ENCODE measurements around the gene CD14.

CD14 gene

GRCh38 chr5:140590861-140591260, 42.1 kb downstream of the CD14 start:
- no peak for TF ChIP-seq ZNF624 (tag by site-specific recombination; IDR thresholded peaks at IDR 0.05)
- no peak for TF ChIP-seq ZNF621 (tag by site-specific recombination; IDR thresholded peaks at IDR 0.05)
- no peak overlapping the region for H3K27ac ChIP-seq (ENCODE audit: extremely low read depth, low read depth, low read length)
- ChIA-PET POLR2A (no interaction called here), CTCF (interaction anchor here (0.6 to 0.9 kb wide), 2 partner anchors 218 to 543 kb away, joined by 4 to 5 read pairs; no protein-coding TSS in a partner anchor)
- H3K9me3 ChIP-seq (ENCODE audit: control insufficient read depth, insufficient read depth, low read depth, low read length), result no peaks in the 10 kb centered on the region
- H3K4me3 ChIP-seq (ENCODE audit: low read depth, low read length), result no peak overlapping the region
- H3K36me3 ChIP-seq (ENCODE audit: control insufficient read depth in 2 of 2, insufficient read depth in 1 of 2, low read length in 2 of 2), result no peaks in the 10 kb centered on the region
- H3K4me1 ChIP-seq (ENCODE audit: control insufficient read depth, insufficient read depth, low read length), result peaks cover 7% of the 10 kb centered on the region; the same call in 1 of the 2 replicates

GRCh38 chr5:140588311-140589070, 44.5 kb downstream of the CD14 start:
- POLR2A ChIA-PET, result no interaction called here
- no peaks in the 10 kb centered on the region for H3K4me1 ChIP-seq (ENCODE audit: control insufficient read depth, insufficient read depth, low read length)
- H3K9me3 ChIP-seq (ENCODE audit: control insufficient read depth, insufficient read depth, low read depth, low read length), result no peaks in the 10 kb centered on the region
- H3K36me3 ChIP-seq (ENCODE audit: control insufficient read depth in 2 of 2, insufficient read depth in 1 of 2, low read length in 2 of 2), result no peaks in the 10 kb centered on the region
- no peak overlapping the region for H3K27ac ChIP-seq (ENCODE audit: extremely low read depth, low read depth, low read length)
- TF ChIP-seq ZNF843 (tag by site-specific recombination; IDR thresholded peaks at IDR 0.05), result no peak
- no peak for TF ChIP-seq GFI1B (tag by site-specific recombination; IDR thresholded peaks at IDR 0.05)
- TF ChIP-seq GLI2 (tag by site-specific recombination; IDR thresholded peaks at IDR 0.05; ENCODE audit: borderline replicate concordance, low read depth), result no peak
- TF ChIP-seq ZNF112 (tag by site-specific recombination; IDR thresholded peaks at IDR 0.05), result no peak
- TF ChIP-seq ZNF555 (tag by site-specific recombination; conservative IDR thresholded peaks at IDR 0.05), result no peak
- TF ChIP-seq KLF17 (tag by site-specific recombination; IDR thresholded peaks at IDR 0.05), result no peak
- no peak for TF ChIP-seq ZNF132 (tag by site-specific recombination; IDR thresholded peaks at IDR 0.05; ENCODE audit: borderline replicate concordance)
- no peak for TF ChIP-seq ZFP69B (tag by site-specific recombination; IDR thresholded peaks at IDR 0.05)
- no peak for TF ChIP-seq ZNF76 (tag by site-specific recombination; IDR thresholded peaks at IDR 0.05; ENCODE audit: borderline replicate concordance, low read depth)
- TF ChIP-seq EGR2 (tag by site-specific recombination; IDR thresholded peaks at IDR 0.05; ENCODE audit: low read depth), result no peak
- TF ChIP-seq ZNF521 (tag by site-specific recombination; IDR thresholded peaks at IDR 0.05), result no peak
- TF ChIP-seq ZNF266 (tag by site-specific recombination; IDR thresholded peaks at IDR 0.05; ENCODE audit: low read depth), result no peak
- TF ChIP-seq ZNF473 (tag by site-specific recombination; IDR thresholded peaks at IDR 0.05), result no peak
- TF ChIP-seq TCF7L2 (IDR thresholded peaks at IDR 0.05; ENCODE audit: borderline replicate concordance, low read depth, low read length), result no peak
- no peak for TF ChIP-seq ZNF426 (tag by site-specific recombination; IDR thresholded peaks at IDR 0.05)
- no peak for TF ChIP-seq ZNF791 (tag by site-specific recombination; IDR thresholded peaks at IDR 0.05)
- TF ChIP-seq BCL6B (tag by site-specific recombination; IDR thresholded peaks at IDR 0.05), result no peak
- CTCF ChIA-PET, result interaction anchor here (0.8 to 1.5 kb wide), 2 partner anchors 12 to 13 kb away, joined by 4 read pairs; no protein-coding TSS in a partner anchor
- H3K4me3 ChIP-seq (ENCODE audit: low read depth, low read length), result no peak overlapping the region

GRCh38 chr5:140587495-140587894, 45.5 kb downstream of the CD14 start:
- H3K27ac ChIP-seq (ENCODE audit: extremely low read depth, low read depth, low read length), result no peak overlapping the region
- no peaks in the 10 kb centered on the region for H3K9me3 ChIP-seq (ENCODE audit: control insufficient read depth, insufficient read depth, low read depth, low read length)
- H3K36me3 ChIP-seq (ENCODE audit: control insufficient read depth in 2 of 2, insufficient read depth in 1 of 2, low read length in 2 of 2), result no peaks in the 10 kb centered on the region
- no peaks in the 10 kb centered on the region for H3K4me1 ChIP-seq (ENCODE audit: control insufficient read depth, insufficient read depth, low read length)
- POLR2A ChIA-PET, result no interaction called here
- no peak overlapping the region for H3K4me3 ChIP-seq (ENCODE audit: low read depth, low read length)
- CTCF ChIA-PET, result no interaction called here
- no peak for TF ChIP-seq ZSCAN30 (tag by site-specific recombination; IDR thresholded peaks at IDR 0.05)
- TF ChIP-seq ZNF777 (tag by site-specific recombination; IDR thresholded peaks at IDR 0.05; ENCODE audit: borderline replicate concordance), result no peak
- no peak for TF ChIP-seq YY1 (tag by site-specific recombination; IDR thresholded peaks at IDR 0.05)
- TF ChIP-seq GLIS2 (tag by site-specific recombination; IDR thresholded peaks at IDR 0.05), result no peak
- no peak for TF ChIP-seq ZNF37A (tag by site-specific recombination; IDR thresholded peaks at IDR 0.05)
- no peak for TF ChIP-seq RBAK (tag by site-specific recombination; IDR thresholded peaks at IDR 0.05)
- no peak for TF ChIP-seq WT1 (tag by site-specific recombination; IDR thresholded peaks at IDR 0.05)
- no peak for TF ChIP-seq ZNF335 (tag by site-specific recombination; conservative IDR thresholded peaks at IDR 0.05)
- no peak for TF ChIP-seq ZNF704 (tag by site-specific recombination; IDR thresholded peaks at IDR 0.05)

Measured in HEK293 (cell line).